ENCODE measurements around the gene IER5. TPM values are rescaled to one million over a fixed set of nuclear protein-coding genes. Genes with fewer than 3 reads are reported as not detected.

Gene IER5
- polyA plus RNA-seq, 1 of the 3 experiments (the other 2 are of a cell fraction), result 52.9 TPM

DNA sequence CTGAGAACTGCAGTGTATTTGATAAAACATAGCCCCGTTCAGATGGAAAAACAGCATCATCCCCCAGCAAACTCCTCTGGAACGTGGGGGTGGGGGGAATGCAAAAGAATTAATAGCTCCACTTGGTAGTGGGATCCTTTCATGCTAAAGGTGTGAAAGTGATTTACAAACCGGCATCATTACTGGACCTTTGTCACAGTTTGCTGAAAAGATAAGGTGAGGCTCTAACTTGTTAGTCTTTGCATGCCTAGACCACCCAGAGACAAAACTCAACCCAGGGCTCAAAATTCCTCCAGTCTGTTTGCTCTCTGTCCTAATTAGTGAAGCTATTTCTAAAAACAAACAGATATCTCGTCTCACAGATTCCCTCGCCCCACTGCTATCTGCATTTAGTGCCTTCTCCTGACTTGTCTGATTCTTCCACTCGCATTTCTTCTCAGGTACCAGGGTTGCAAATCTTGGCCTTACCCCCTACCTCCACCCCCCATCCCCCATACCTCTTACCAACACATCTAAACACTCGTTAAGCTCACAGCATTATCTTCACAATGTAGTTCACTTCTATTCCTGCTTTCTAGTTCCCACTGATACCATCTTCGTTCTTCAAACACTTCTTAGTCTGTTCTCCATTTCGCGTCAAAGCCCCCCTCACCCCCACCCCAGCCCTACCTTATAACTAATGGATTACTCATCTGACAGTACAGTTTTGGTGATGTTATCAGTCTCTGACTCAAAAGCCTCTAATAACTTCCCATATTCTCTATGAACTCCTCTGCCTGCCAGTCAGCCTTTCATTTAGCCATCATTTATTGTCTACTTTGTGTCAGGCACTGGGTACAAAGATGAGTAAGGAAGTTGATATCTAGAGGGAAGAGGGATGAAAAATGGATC is 11.8 kb downstream of the IER5 start:
- ChIA-PET POLR2A (interaction anchor here (2.3 kb wide), 1 partner anchor 11 kb away, joined by 7 read pairs; no protein-coding TSS in a partner anchor), CTCF (interaction anchor here (2.0 to 13.3 kb wide), 3 partner anchors 10 to 41 kb away, joined by 4 to 145 read pairs (median 8); no protein-coding TSS in a partner anchor)
- H3K36me3 ChIP-seq (replicated peaks in 1 of 2; ENCODE audit: control insufficient read depth in 1 of 2, insufficient read depth in 2 of 2, low read length in 1 of 2), result no peaks in the 10 kb centered on the region
- 0 out of 2 replicates have a peak, but pooled peaks cover under 1% of the 10 kb centered on the region for H4K20me1 ChIP-seq (ENCODE audit: insufficient read depth)
- H3K4me2 ChIP-seq, result peak overlapping the region; percentile 99
- peaks cover 86 to 87% of the 10 kb centered on the region in 2 experiments for H3K4me1 ChIP-seq (ENCODE audit: control insufficient read depth in 1 of 2, insufficient read depth in 2 of 2, low read depth in 1 of 2, low read length in 1 of 2)
- peak overlapping the region; percentile 98 to 99 for H3K27ac ChIP-seq (ENCODE audit: low read depth in 2 of 2, low read length in 1 of 2)
- H3K79me2 ChIP-seq (ENCODE audit: insufficient read depth), result peaks cover 34% of the 10 kb centered on the region
- peak overlapping the region; percentile 70 for H3K9ac ChIP-seq
- peaks cover 73% of the 10 kb centered on the region for H3F3A ChIP-seq (replicated peaks; ENCODE audit: insufficient read depth)
- H3K9me3 ChIP-seq, result no peaks in the 10 kb centered on the region
- no peaks in the 10 kb centered on the region for H3K27me3 ChIP-seq (ENCODE audit: insufficient read depth)
- WGBS (ENCODE audit: low lambda C conversion rate), result 9% methylated on average over 10 of the region's 10 CpGs
- no peaks in the 10 kb centered on the region for H3K9me2 ChIP-seq
- no peak for DNase-seq
- peak overlapping the region; percentile 3 to 45; a peak in 3 of 4 replicates for H3K4me3 ChIP-seq (ENCODE audit: low read depth in 2 of 2, low read length in 1 of 2)
- no peak overlapping the region for H2AFZ ChIP-seq (ENCODE audit: low read depth)
- peak; percentile 84; the same call in 1 of the 2 replicates for TF ChIP-seq FOXM1 (IDR thresholded peaks at IDR 0.05; ENCODE audit: low read depth)
- TF ChIP-seq, protein P1, sequence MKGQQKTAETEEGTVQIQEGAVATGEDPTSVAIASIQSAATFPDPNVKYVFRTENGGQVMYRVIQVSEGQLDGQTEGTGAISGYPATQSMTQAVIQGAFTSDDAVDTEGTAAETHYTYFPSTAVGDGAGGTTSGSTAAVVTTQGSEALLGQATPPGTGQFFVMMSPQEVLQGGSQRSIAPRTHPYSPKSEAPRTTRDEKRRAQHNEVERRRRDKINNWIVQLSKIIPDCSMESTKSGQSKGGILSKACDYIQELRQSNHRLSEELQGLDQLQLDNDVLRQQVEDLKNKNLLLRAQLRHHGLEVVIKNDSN (IDR thresholded peaks at IDR 0.05; ENCODE audit: borderline replicate concordance, low read depth), result no peak
- TF ChIP-seq, protein P2, sequence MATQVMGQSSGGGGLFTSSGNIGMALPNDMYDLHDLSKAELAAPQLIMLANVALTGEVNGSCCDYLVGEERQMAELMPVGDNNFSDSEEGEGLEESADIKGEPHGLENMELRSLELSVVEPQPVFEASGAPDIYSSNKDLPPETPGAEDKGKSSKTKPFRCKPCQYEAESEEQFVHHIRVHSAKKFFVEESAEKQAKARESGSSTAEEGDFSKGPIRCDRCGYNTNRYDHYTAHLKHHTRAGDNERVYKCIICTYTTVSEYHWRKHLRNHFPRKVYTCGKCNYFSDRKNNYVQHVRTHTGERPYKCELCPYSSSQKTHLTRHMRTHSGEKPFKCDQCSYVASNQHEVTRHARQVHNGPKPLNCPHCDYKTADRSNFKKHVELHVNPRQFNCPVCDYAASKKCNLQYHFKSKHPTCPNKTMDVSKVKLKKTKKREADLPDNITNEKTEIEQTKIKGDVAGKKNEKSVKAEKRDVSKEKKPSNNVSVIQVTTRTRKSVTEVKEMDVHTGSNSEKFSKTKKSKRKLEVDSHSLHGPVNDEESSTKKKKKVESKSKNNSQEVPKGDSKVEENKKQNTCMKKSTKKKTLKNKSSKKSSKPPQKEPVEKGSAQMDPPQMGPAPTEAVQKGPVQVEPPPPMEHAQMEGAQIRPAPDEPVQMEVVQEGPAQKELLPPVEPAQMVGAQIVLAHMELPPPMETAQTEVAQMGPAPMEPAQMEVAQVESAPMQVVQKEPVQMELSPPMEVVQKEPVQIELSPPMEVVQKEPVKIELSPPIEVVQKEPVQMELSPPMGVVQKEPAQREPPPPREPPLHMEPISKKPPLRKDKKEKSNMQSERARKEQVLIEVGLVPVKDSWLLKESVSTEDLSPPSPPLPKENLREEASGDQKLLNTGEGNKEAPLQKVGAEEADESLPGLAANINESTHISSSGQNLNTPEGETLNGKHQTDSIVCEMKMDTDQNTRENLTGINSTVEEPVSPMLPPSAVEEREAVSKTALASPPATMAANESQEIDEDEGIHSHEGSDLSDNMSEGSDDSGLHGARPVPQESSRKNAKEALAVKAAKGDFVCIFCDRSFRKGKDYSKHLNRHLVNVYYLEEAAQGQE (IDR thresholded peaks at IDR 0.05; ENCODE audit: low read depth, low read length), result 0 out of 2 replicates have a peak, but pooled peaks have one; percentile 19
- no peak for TF ChIP-seq FOXJ3 (CRISPR knock-in tag; IDR thresholded peaks at IDR 0.05)
- TF ChIP-seq TEAD4 (IDR thresholded peaks at IDR 0.05; ENCODE audit: borderline replicate concordance, insufficient read depth), result peak; percentile 82
- TF ChIP-seq, protein P3, sequence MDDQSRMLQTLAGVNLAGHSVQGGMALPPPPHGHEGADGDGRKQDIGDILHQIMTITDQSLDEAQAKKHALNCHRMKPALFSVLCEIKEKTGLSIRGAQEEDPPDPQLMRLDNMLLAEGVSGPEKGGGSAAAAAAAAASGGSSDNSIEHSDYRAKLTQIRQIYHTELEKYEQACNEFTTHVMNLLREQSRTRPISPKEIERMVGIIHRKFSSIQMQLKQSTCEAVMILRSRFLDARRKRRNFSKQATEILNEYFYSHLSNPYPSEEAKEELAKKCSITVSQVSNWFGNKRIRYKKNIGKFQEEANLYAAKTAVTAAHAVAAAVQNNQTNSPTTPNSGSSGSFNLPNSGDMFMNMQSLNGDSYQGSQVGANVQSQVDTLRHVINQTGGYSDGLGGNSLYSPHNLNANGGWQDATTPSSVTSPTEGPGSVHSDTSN (IDR thresholded peaks at IDR 0.05), result peak; percentile 98
- TF ChIP-seq TCF12 (IDR thresholded peaks at IDR 0.05), result peak; percentile 92
- no peak for TF ChIP-seq GABPA (IDR thresholded peaks at IDR 0.05; ENCODE audit: low read depth)
- TF ChIP-seq GATA2 (CRISPR knock-in tag; IDR thresholded peaks at IDR 0.05), result no peak
- TF ChIP-seq MXI1 (IDR thresholded peaks at IDR 0.05; ENCODE audit: low read depth, low read length), result no peak
- TF ChIP-seq SMC3 (IDR thresholded peaks at IDR 0.05; ENCODE audit: low read depth, low read length), result no peak
- TF ChIP-seq ELF1 (IDR thresholded peaks at IDR 0.05), result no peak; the same call in 1 of the 2 replicates
- TF ChIP-seq EZH2phosphoT487 (IDR thresholded peaks at IDR 0.05; ENCODE audit: borderline replicate concordance, low read depth), result no peak
- TF ChIP-seq, protein P4, sequence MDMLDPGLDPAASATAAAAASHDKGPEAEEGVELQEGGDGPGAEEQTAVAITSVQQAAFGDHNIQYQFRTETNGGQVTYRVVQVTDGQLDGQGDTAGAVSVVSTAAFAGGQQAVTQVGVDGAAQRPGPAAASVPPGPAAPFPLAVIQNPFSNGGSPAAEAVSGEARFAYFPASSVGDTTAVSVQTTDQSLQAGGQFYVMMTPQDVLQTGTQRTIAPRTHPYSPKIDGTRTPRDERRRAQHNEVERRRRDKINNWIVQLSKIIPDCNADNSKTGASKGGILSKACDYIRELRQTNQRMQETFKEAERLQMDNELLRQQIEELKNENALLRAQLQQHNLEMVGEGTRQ (IDR thresholded peaks at IDR 0.05; ENCODE audit: borderline replicate concordance, low read depth, low read length), result no peak
- TF ChIP-seq SIN3A (IDR thresholded peaks at IDR 0.05; ENCODE audit: borderline replicate concordance, low read depth, low read length), result peak; percentile 40; the same call in 1 of the 2 replicates
- TF ChIP-seq, protein P5, sequence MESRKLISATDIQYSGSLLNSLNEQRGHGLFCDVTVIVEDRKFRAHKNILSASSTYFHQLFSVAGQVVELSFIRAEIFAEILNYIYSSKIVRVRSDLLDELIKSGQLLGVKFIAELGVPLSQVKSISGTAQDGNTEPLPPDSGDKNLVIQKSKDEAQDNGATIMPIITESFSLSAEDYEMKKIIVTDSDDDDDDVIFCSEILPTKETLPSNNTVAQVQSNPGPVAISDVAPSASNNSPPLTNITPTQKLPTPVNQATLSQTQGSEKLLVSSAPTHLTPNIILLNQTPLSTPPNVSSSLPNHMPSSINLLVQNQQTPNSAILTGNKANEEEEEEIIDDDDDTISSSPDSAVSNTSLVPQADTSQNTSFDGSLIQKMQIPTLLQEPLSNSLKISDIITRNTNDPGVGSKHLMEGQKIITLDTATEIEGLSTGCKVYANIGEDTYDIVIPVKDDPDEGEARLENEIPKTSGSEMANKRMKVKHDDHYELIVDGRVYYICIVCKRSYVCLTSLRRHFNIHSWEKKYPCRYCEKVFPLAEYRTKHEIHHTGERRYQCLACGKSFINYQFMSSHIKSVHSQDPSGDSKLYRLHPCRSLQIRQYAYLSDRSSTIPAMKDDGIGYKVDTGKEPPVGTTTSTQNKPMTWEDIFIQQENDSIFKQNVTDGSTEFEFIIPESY (IDR thresholded peaks at IDR 0.05; ENCODE audit: borderline replicate concordance, low read depth), result peak; percentile 61; the same call in 1 of the 2 replicates
- TF ChIP-seq TAF1 (IDR thresholded peaks at IDR 0.05; ENCODE audit: borderline replicate concordance, low read depth, low read length), result peak; percentile 58; the same call in 1 of the 2 replicates
- peak; percentile 62; the same call in 1 of the 2 replicates for TF ChIP-seq NFIC (IDR thresholded peaks at IDR 0.05; ENCODE audit: borderline replicate concordance)
- TF ChIP-seq, protein P6, sequence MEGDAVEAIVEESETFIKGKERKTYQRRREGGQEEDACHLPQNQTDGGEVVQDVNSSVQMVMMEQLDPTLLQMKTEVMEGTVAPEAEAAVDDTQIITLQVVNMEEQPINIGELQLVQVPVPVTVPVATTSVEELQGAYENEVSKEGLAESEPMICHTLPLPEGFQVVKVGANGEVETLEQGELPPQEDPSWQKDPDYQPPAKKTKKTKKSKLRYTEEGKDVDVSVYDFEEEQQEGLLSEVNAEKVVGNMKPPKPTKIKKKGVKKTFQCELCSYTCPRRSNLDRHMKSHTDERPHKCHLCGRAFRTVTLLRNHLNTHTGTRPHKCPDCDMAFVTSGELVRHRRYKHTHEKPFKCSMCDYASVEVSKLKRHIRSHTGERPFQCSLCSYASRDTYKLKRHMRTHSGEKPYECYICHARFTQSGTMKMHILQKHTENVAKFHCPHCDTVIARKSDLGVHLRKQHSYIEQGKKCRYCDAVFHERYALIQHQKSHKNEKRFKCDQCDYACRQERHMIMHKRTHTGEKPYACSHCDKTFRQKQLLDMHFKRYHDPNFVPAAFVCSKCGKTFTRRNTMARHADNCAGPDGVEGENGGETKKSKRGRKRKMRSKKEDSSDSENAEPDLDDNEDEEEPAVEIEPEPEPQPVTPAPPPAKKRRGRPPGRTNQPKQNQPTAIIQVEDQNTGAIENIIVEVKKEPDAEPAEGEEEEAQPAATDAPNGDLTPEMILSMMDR (IDR thresholded peaks at IDR 0.05), result no peak
- no peak for TF ChIP-seq CHD2 (IDR thresholded peaks at IDR 0.05; ENCODE audit: low read length, partially characterized antibody)
- peak; percentile 95 for TF ChIP-seq JUND (IDR thresholded peaks at IDR 0.05)
